HEK293 (cell line): ENCODE data around the gene TLK1.

ENCODE experiments used
- CTCF ChIP-seq: fragments of 450-650 bp; formaldehyde crosslinking; IDR thresholded peaks from 2 replicates; pipeline ENCODE4 v1.5.1; 2016; ENCODE audit warnings: missing biosample characterization, missing genetic modification characterization
- GFI1B ChIP-seq: fragments of 450-650 bp; formaldehyde crosslinking; IDR thresholded peaks from 2 replicates; pipeline ENCODE4 v1.5.1; 2016; ENCODE audit warnings: missing biosample characterization, missing genetic modification characterization
- HIC1 ChIP-seq: fragments of 450-650 bp; formaldehyde crosslinking; IDR thresholded peaks from 2 replicates; pipeline ENCODE4 v1.5.1; 2016; ENCODE audit warnings: missing biosample characterization, missing genetic modification characterization
- KLF16 ChIP-seq: fragments of 450-650 bp; formaldehyde crosslinking; IDR thresholded peaks from 2 replicates; pipeline ENCODE4 v1.5.1; 2017; ENCODE audit warnings: missing biosample characterization, missing genetic modification characterization
- ZBTB11 ChIP-seq: fragments of 450-650 bp; formaldehyde crosslinking; conservative IDR thresholded peaks from 2 replicates; pipeline ENCODE4 v1.5.1; 2016; ENCODE audit warnings: low read depth, missing biosample characterization, missing genetic modification characterization
- ZFP41 ChIP-seq: fragments of 450-650 bp; formaldehyde crosslinking; IDR thresholded peaks from 2 replicates; pipeline ENCODE4 v1.5.1; 2016; ENCODE audit warnings: missing biosample characterization, missing genetic modification characterization, borderline replicate concordance
- ZNF146 ChIP-seq: fragments of 450-650 bp; formaldehyde crosslinking; IDR thresholded peaks from 2 replicates; pipeline ENCODE4 v1.5.1; 2016; ENCODE audit warnings: missing biosample characterization, missing genetic modification characterization
- ZNF155 ChIP-seq: fragments of 450-650 bp; formaldehyde crosslinking; IDR thresholded peaks from 2 replicates; pipeline ENCODE4 v1.5.1; 2016; ENCODE audit warnings: missing biosample characterization, missing genetic modification characterization
- ZNF19 ChIP-seq: fragments of 450-650 bp; formaldehyde crosslinking; IDR thresholded peaks from 2 replicates; pipeline ENCODE4; 2016; ENCODE audit warnings: missing biosample characterization, missing genetic modification characterization, low read depth
- ZNF341 ChIP-seq: fragments of 450-650 bp; formaldehyde crosslinking; IDR thresholded peaks from 2 replicates; pipeline ENCODE4; 2016; ENCODE audit warnings: low read depth, missing biosample characterization, missing genetic modification characterization
- ZNF366 ChIP-seq: fragments of 450-650 bp; formaldehyde crosslinking; conservative IDR thresholded peaks from 2 replicates; pipeline ENCODE4 v1.5.1; 2016; ENCODE audit warnings: missing biosample characterization, missing genetic modification characterization
- ZNF623 ChIP-seq: fragments of 450-650 bp; formaldehyde crosslinking; IDR thresholded peaks from 2 replicates; pipeline ENCODE4 v1.5.1; 2016; ENCODE audit warnings: missing biosample characterization, missing genetic modification characterization
- ZNF768 ChIP-seq: fragments of 450-650 bp; formaldehyde crosslinking; IDR thresholded peaks from 2 replicates; pipeline ENCODE4 v1.5.1; 2018; ENCODE audit warnings: missing biosample characterization, mild to moderate bottlenecking, missing genetic modification characterization
- ZSCAN16 ChIP-seq: fragments of 450-650 bp; formaldehyde crosslinking; IDR thresholded peaks from 2 replicates; pipeline ENCODE4 v1.5.1; 2016; ENCODE audit warnings: missing biosample characterization, missing genetic modification characterization
- TF ChIP-seq, protein P1 (sequence below): fragments of 450-650 bp; formaldehyde crosslinking; IDR thresholded peaks from 2 replicates; pipeline ENCODE4 v1.5.1; 2016; ENCODE audit warnings: missing biosample characterization, missing genetic modification characterization
- TF ChIP-seq, protein P2 (sequence below): fragments of 450-650 bp; formaldehyde crosslinking; IDR thresholded peaks from 2 replicates; pipeline ENCODE4 v1.5.1; 2016; ENCODE audit warnings: missing biosample characterization, missing genetic modification characterization
- TF ChIP-seq, protein P3 (sequence below): fragments of 450-650 bp; formaldehyde crosslinking; optimal IDR thresholded peaks from 2 replicates; pipeline ENCODE3; 2016; ENCODE audit warnings: missing biosample characterization, mild to moderate bottlenecking, missing genetic modification characterization
- TF ChIP-seq, protein P4 (sequence below): fragments of 450-650 bp; formaldehyde crosslinking; IDR thresholded peaks from 2 replicates; pipeline ENCODE4 v1.5.1; 2016; ENCODE audit warnings: missing biosample characterization, missing genetic modification characterization
- TF ChIP-seq, protein P5 (sequence below): fragments of 450-650 bp; formaldehyde crosslinking; IDR thresholded peaks from 2 replicates; pipeline ENCODE4 v1.5.0; 2017; ENCODE audit warnings: missing biosample characterization, missing genetic modification characterization, borderline replicate concordance

Gene TLK1

DNA sequence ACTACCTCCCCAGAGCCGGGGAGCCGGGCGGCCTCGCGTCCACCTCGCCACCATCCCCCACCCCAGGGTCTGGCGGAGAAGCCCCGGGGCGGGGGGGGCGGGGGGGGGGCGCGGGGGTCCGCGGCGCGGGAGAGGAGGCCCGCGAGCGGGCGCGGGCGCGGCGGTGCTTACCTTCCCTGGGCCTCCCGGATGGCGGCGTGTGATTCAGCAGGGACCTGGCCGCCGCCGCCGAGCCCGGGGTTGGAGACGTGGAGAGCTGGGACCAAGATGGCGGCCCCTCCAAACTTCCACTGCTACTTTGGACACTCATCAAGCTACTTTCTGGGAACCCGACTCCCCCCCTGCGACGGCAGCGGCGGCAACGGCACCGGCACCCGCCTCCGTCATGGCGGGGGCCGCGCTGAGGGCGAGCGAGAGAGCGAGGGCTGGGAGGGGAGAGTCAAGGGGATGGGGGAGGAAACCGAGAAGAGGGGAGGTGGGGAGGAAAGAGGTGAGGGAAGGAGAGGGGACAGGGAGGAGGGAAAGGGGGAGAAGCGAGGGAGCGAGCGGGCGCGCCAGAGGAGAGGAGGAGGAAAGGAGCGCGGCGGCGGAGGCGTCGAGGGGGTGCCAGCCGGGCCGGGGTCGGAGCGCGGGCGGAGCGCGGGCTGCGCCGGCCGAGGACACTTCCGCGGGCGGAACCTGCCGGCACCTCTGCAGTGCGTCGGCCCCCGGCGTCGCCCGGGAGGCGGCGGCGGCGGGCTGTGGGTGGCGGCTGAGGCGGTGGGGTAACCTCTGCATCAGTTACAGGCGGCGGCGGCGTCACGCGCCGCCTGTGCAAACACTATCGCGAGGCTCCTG lies at the start of gene TLK1 (continued):
- TF ChIP-seq, protein P1, sequence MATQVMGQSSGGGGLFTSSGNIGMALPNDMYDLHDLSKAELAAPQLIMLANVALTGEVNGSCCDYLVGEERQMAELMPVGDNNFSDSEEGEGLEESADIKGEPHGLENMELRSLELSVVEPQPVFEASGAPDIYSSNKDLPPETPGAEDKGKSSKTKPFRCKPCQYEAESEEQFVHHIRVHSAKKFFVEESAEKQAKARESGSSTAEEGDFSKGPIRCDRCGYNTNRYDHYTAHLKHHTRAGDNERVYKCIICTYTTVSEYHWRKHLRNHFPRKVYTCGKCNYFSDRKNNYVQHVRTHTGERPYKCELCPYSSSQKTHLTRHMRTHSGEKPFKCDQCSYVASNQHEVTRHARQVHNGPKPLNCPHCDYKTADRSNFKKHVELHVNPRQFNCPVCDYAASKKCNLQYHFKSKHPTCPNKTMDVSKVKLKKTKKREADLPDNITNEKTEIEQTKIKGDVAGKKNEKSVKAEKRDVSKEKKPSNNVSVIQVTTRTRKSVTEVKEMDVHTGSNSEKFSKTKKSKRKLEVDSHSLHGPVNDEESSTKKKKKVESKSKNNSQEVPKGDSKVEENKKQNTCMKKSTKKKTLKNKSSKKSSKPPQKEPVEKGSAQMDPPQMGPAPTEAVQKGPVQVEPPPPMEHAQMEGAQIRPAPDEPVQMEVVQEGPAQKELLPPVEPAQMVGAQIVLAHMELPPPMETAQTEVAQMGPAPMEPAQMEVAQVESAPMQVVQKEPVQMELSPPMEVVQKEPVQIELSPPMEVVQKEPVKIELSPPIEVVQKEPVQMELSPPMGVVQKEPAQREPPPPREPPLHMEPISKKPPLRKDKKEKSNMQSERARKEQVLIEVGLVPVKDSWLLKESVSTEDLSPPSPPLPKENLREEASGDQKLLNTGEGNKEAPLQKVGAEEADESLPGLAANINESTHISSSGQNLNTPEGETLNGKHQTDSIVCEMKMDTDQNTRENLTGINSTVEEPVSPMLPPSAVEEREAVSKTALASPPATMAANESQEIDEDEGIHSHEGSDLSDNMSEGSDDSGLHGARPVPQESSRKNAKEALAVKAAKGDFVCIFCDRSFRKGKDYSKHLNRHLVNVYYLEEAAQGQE: no peak
- TF ChIP-seq, protein P2, sequence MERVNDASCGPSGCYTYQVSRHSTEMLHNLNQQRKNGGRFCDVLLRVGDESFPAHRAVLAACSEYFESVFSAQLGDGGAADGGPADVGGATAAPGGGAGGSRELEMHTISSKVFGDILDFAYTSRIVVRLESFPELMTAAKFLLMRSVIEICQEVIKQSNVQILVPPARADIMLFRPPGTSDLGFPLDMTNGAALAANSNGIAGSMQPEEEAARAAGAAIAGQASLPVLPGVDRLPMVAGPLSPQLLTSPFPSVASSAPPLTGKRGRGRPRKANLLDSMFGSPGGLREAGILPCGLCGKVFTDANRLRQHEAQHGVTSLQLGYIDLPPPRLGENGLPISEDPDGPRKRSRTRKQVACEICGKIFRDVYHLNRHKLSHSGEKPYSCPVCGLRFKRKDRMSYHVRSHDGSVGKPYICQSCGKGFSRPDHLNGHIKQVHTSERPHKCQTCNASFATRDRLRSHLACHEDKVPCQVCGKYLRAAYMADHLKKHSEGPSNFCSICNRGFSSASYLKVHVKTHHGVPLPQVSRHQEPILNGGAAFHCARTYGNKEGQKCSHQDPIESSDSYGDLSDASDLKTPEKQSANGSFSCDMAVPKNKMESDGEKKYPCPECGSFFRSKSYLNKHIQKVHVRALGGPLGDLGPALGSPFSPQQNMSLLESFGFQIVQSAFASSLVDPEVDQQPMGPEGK (tag by site-specific recombination): peak; percentile 87
- TF ChIP-seq ZBTB11 (peak; percentile 55), ZFP41 (tag by site-specific recombination) (no peak), CTCF (tag by site-specific recombination) (peak; percentile 27; the same call in 1 of the 2 replicates), GFI1B (no peak), HIC1 (tag by site-specific recombination) (peak; percentile 48; the same call in 1 of the 2 replicates), ZNF19 (tag by site-specific recombination) (no peak), ZNF146 (tag by site-specific recombination) (no peak), ZNF623 (tag by site-specific recombination) (no peak), ZNF366 (peak; percentile 84), ZNF155 (no peak), ZSCAN16 (tag by site-specific recombination) (no peak), KLF16 (no peak), ZNF341 (0 out of 2 replicates have a peak, but pooled peaks have one; percentile 9), ZNF768 (tag by site-specific recombination) (no peak)
- TF ChIP-seq, protein P3, sequence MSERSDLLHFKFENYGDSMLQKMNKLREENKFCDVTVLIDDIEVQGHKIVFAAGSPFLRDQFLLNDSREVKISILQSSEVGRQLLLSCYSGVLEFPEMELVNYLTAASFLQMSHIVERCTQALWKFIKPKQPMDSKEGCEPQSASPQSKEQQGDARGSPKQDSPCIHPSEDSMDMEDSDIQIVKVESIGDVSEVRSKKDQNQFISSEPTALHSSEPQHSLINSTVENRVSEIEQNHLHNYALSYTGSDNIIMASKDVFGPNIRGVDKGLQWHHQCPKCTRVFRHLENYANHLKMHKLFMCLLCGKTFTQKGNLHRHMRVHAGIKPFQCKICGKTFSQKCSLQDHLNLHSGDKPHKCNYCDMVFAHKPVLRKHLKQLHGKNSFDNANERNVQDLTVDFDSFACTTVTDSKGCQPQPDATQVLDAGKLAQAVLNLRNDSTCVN (tag by site-specific recombination): peak; percentile 86
- TF ChIP-seq, protein P4, sequence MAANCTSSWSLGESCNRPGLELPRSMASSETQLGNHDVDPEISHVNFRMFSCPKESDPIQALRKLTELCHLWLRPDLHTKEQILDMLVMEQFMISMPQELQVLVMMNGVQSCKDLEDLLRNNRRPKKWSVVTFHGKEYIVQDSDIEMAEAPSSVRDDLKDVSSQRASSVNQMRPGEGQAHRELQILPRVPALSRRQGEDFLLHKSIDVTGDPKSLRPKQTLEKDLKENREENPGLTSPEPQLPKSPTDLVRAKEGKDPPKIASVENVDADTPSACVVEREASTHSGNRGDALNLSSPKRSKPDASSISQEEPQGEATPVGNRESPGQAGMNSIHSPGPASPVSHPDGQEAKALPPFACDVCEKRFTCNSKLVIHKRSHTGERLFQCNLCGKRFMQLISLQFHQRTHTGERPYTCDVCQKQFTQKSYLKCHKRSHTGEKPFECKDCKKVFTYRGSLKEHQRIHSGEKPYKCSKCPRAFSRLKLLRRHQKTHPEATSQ (tag by site-specific recombination): 0 out of 2 replicates have a peak, but pooled peaks have one; percentile 34
- TF ChIP-seq, protein P5, sequence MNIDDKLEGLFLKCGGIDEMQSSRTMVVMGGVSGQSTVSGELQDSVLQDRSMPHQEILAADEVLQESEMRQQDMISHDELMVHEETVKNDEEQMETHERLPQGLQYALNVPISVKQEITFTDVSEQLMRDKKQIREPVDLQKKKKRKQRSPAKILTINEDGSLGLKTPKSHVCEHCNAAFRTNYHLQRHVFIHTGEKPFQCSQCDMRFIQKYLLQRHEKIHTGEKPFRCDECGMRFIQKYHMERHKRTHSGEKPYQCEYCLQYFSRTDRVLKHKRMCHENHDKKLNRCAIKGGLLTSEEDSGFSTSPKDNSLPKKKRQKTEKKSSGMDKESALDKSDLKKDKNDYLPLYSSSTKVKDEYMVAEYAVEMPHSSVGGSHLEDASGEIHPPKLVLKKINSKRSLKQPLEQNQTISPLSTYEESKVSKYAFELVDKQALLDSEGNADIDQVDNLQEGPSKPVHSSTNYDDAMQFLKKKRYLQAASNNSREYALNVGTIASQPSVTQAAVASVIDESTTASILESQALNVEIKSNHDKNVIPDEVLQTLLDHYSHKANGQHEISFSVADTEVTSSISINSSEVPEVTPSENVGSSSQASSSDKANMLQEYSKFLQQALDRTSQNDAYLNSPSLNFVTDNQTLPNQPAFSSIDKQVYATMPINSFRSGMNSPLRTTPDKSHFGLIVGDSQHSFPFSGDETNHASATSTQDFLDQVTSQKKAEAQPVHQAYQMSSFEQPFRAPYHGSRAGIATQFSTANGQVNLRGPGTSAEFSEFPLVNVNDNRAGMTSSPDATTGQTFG (tag by site-specific recombination): no peak
